K562 (cell line): ENCODE measurements around the gene ICOSLG.

Source experiments
- FOXA1 ChIP-seq: fragments of 450-650 bp; IDR thresholded peaks from 2 replicates; pipeline ENCODE4 v1.6.1; 2016; ENCODE audit warnings: mild to moderate bottlenecking, borderline replicate concordance
- KLF16 ChIP-seq: IDR thresholded peaks from 2 replicates; pipeline ENCODE4 v1.6.1; 2016; ENCODE audit warnings: antibody characterized with exemption
- NFRKB ChIP-seq: fragments of 450-650 bp; IDR thresholded peaks from 2 replicates; pipeline ENCODE4 v1.6.1; 2016; ENCODE audit warnings: low read depth
- POLR2AphosphoS5 ChIP-seq: IDR thresholded peaks from 2 replicates; pipeline ENCODE4 v1.6.1; 2011; ENCODE audit warnings: mild to moderate bottlenecking, low read depth, low read length, moderate library complexity; ENCODE audit not compliant: control insufficient read depth, insufficient read depth
- RCOR1 ChIP-seq, 2 experiments: IDR thresholded peaks; 2 replicates each; pipeline ENCODE4 v1.6.1; 2012; ENCODE audit warnings: low read depth in 2 of 2, low read length in 2 of 2, borderline replicate concordance in 1 of 2, improper control_type of control experiment in 1 of 2
- ZBTB40 ChIP-seq, 2 experiments: fragments of 450-650 bp in 1 of 2; sonication (generic) in 1 of 2; formaldehyde crosslinking in 1 of 2; IDR thresholded peaks; 2 replicates each; pipeline versions ENCODE4 v1.7.1 to v1.9.0; 2016 to 2022; ENCODE audit warnings: inconsistent platforms in 1 of 2, mild to moderate bottlenecking in 1 of 2, missing genetic modification reagents in 1 of 2
- ZNF324 ChIP-seq: fragments of 250-450 bp; sonication (Bioruptor Pico); IDR thresholded peaks from 2 replicates; pipeline ENCODE4 v1.4.0; 2020; ENCODE audit warnings: mild to moderate bottlenecking
- TF ChIP-seq, protein P1 (sequence below): fragments of 450-650 bp; IDR thresholded peaks from 2 replicates; pipeline ENCODE4 v1.6.1; 2016; ENCODE audit warnings: low read depth, mild to moderate bottlenecking, moderate library complexity
- TF ChIP-seq, protein P2 (sequence below), 3 experiments: IDR thresholded peaks in 2 of 3; conservative IDR thresholded peaks in 1 of 3; 2 replicates each; pipeline ENCODE4 v1.5.1; 2011 to 2012; ENCODE audit warnings: low read length in 3 of 3, mild to moderate bottlenecking in 3 of 3, control low read depth in 2 of 3, improper control_type of control experiment in 1 of 3, inconsistent platforms in 1 of 3, low read depth in 1 of 3, mixed read lengths in 1 of 3, moderate library complexity in 1 of 3; ENCODE audit not compliant: insufficient read depth in 2 of 3
- TF ChIP-seq, protein P3 (sequence below): fragments of 250-450 bp; sonication (Bioruptor Pico); IDR thresholded peaks from 2 replicates; pipeline ENCODE4 v1.4.0; 2020; ENCODE audit warnings: mild to moderate bottlenecking, moderate library complexity

GRCh38 chr21:44272284-44272858 lies 31.6 kb upstream of the ICOSLG start:
- TF ChIP-seq POLR2AphosphoS5 (no peak), ZBTB40 (IDR thresholded peaks at IDR 0.05) (no peak), ZBTB40 (CRISPR knock-in tag; IDR thresholded peaks at IDR 0.05) (no peak), NFRKB (no peak), ZNF324 (no peak), RCOR1 (IDR thresholded peaks at IDR 0.05; ENCODE audit: borderline replicate concordance in 1 of 2, low read depth in 2 of 2, low read length in 2 of 2) (no peak), KLF16 (no peak), FOXA1 (no peak)
- TF ChIP-seq, protein P1, sequence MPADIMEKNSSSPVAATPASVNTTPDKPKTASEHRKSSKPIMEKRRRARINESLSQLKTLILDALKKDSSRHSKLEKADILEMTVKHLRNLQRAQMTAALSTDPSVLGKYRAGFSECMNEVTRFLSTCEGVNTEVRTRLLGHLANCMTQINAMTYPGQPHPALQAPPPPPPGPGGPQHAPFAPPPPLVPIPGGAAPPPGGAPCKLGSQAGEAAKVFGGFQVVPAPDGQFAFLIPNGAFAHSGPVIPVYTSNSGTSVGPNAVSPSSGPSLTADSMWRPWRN = no peak
- TF ChIP-seq, protein P2, sequence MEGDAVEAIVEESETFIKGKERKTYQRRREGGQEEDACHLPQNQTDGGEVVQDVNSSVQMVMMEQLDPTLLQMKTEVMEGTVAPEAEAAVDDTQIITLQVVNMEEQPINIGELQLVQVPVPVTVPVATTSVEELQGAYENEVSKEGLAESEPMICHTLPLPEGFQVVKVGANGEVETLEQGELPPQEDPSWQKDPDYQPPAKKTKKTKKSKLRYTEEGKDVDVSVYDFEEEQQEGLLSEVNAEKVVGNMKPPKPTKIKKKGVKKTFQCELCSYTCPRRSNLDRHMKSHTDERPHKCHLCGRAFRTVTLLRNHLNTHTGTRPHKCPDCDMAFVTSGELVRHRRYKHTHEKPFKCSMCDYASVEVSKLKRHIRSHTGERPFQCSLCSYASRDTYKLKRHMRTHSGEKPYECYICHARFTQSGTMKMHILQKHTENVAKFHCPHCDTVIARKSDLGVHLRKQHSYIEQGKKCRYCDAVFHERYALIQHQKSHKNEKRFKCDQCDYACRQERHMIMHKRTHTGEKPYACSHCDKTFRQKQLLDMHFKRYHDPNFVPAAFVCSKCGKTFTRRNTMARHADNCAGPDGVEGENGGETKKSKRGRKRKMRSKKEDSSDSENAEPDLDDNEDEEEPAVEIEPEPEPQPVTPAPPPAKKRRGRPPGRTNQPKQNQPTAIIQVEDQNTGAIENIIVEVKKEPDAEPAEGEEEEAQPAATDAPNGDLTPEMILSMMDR (IDR thresholded peaks at IDR 0.05 in 2 of 3, conservative IDR thresholded peaks at IDR 0.05 in 1 of 3; ENCODE audit: insufficient read depth in 2 of 3, low read depth in 1 of 3, low read length in 3 of 3) = no peak
- TF ChIP-seq, protein P3, sequence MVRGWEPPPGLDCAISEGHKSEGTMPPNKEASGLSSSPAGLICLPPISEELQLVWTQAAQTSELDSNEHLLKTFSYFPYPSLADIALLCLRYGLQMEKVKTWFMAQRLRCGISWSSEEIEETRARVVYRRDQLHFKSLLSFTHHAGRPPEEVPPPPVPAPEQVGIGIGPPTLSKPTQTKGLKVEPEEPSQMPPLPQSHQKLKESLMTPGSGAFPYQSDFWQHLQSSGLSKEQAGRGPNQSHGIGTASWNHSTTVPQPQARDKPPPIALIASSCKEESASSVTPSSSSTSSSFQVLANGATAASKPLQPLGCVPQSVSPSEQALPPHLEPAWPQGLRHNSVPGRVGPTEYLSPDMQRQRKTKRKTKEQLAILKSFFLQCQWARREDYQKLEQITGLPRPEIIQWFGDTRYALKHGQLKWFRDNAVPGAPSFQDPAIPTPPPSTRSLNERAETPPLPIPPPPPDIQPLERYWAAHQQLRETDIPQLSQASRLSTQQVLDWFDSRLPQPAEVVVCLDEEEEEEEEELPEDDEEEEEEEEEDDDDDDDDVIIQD = no peak
